LoVo (cell line): ENCODE results near the gene IL20RB.

Experiments used
- DNase-seq: peaks from one replicate; pipeline ENCODE4 v3.0.0-alpha.2; 2016; ENCODE audit warnings: low spot score

IL20RB gene

GRCh38 chr3:137039570-137039969 lies 81.8 kb downstream of the IL20RB start:
- DNase-seq: no peak

GRCh38 chr3:137041251-137041650 lies 83.5 kb downstream of the IL20RB start:
- DNase-seq: no peak

GRCh38 chr3:137041686-137042085 lies 83.9 kb downstream of the IL20RB start:
- no peak for DNase-seq

- no peak for DNase-seq
Measured at GRCh38 chr3:137046747-137047146, 89.0 kb downstream of the IL20RB start.

- DNase-seq: no peak
Measured at GRCh38 chr3:137047240-137047639, 89.5 kb downstream of the IL20RB start.

GRCh38 chr3:137050281-137050680 lies 92.5 kb downstream of the IL20RB start:
- DNase-seq: no peak

- no peak for DNase-seq
Measured at GRCh38 chr3:137052298-137052697, 94.5 kb downstream of the IL20RB start.
